Hypothalamus (tissue), 51 donors: ENCODE data around the gene DPYD.

Experiments used
- DNase-seq, 51 donors: peaks; one replicate each; lab custom pipeline; 2025; lab: John Stamatoyannopoulos, UW

DPYD gene

DNA sequence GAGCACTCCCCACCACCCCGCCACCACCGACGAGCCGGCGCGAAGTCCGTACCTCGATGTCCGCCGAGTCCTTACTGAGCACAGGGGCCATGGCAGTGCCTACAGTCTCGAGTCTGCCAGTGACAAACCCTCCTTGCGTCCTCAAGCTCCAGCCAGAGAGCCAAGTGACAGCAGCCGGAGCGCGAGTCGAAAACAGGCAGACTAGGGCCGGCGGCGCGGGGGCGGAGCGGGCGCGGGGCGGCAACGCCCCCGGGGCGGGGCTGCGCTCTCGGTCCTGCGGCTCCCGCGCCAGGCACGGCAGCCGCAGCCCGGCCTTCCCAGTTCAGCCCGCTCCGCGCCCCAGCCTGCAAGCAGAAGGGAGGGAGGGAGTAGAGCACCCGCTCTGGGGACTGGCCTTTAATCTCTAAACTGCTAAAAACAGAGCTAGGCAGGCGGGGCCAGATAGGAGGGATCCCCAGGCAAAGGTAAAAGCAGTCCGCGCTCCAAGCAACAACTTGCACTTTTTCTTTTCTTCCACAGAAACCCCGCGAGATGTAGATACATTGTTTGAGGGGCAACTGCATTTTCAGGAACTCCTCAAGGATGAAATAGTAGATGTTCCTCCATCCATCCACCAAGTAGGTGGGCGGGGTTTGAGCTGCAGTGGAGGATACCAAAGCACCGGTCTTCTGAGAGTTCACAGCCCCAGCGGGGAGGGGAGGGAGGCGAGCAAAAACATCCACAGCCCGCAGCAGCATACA lies at the start of gene DPYD:
Gene DPYD, minus strand, starts transcription at position 203 of the 740 bp plus-strand sequence. Its CDS starts 112 bp downstream, at position 91.
- DNase-seq, result peak; percentile 11 to 93 (median 80)

GRCh38 chr1:97960470-97960869 lies 39.6 kb upstream of the DPYD start:
- DNase-seq, result no peak

GRCh38 chr1:97947695-97948094 lies 26.9 kb upstream of the DPYD start:
- no peak for DNase-seq

DNA sequence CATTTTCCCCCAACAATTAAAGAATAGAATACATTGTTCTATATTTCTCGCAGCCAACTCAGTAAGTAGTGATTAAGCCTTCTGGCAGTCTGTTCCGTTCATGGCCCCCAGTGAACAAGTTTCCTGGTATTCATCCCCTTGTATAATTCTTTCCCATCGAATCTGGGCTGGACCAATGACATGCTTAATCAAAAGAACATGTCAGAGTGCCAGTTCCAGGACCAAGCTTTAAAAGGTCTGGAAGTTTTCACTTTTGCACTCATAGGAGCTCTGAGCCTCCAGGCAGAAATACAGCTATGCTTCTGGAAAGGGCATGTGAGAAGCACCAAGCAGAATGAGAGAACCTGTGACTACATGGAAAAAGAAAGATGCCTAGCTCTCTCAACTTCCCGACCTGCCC lies 22.5 kb upstream of the DPYD start:
- DNase-seq, result peak in 1 of 51 donors; percentile 2

DNA sequence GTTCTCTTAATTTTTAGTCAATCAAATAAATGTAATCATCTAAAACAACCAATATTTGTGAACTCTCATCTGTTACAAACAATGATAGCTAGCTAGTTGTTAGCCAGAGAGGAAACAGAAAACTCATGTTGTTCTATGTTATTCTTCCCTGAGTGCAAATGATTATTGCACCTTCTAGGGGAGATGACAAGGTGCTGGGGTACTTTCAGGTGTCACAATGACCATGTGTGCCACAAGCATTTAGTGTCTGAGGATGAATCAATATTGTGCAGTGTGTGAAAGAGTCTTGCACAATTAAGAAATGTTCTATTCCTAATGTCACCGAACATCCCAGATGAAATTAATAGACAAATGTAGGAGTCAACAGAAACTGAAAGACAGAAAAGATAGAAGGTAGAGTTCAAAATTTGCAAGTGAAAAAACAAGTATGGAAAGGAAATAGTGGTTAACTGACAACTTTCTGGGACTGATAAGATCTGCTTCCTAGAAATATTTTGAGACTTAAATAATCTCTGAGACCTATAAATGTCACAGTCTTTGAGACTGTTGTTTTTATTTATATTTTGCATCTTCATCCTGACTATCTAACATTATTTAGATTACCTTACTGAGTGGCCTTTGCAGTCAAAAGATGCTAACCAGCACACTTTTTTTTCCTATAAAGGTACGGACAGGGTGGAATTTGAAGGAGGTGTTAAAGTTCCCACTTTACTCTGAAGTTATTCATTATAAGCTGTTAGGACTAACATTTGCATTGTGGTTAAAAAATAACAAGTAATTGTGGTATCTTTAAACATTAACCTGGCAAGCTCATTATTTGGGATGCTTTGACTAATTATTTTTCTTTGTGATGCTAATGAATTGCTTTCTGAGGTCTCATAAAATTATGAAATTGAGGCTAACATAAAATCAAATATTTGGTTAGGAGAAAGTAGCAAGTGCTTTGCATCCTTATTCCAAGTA lies 21.6 kb upstream of the DPYD start:
- no peak for DNase-seq

- DNase-seq, result no peak
Measured at GRCh38 chr1:97938285-97938642, 17.4 kb upstream of the DPYD start.

DNA sequence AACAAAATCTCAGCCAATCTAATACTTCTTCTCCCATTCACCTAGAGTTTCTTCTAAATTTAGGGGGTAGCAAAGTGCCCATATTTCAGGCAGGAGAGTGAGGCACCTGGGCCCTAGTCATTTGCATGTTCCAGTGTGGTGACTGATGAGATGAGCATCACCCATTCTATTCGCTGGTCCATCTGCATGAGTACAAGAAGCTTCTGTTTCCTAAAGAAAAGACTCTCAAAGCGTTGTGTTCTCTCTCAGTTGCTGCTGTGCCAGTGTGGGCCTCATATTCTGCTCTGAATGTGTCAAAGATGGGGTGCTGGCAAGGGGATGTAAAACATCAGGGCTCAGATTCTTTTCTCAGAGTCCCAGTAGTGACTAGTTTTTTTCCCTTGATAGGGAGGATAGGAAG lies 16.1 kb upstream of the DPYD start:
- peak in 27 of 51 donors; percentile 5 to 78 (median 36) for DNase-seq

GRCh38 chr1:97934491-97934890 lies 13.7 kb upstream of the DPYD start:
- DNase-seq, result no peak

- no peak for DNase-seq
Measured at GRCh38 chr1:97929874-97930851, 9.3 kb upstream of the DPYD start.

GRCh38 chr1:97926017-97926708 lies 5.3 kb upstream of the DPYD start:
- no peak for DNase-seq

DNA sequence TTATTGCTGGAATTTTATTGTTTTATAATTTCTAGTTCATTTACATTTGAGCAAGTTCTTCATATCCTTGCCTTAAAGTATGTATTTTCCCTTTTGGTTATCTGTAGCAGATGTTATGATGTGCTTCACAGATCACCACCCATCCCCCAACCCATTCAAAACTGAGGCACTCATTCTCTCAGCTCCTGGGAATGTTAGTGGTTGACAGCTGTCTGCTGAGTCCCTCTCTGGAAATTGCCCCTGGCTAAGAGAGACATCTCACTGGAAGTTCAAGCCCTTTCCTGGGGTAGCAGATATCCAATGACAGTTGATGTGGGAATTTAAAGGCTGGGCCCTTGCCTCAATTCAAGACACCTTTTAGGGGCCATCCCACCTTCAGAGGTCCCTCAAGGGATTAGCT lies 4.3 kb upstream of the DPYD start:
- DNase-seq, result peak in 1 of 51 donors; percentile 38

GRCh38 chr1:97923811-97924210 lies 3.0 kb upstream of the DPYD start:
- DNase-seq, result no peak

GRCh38 chr1:97920276-97920831 lies 480 bp downstream of the DPYD start:
- peak in 4 of 51 donors; percentile 25 to 76 (median 54) for DNase-seq

DNA sequence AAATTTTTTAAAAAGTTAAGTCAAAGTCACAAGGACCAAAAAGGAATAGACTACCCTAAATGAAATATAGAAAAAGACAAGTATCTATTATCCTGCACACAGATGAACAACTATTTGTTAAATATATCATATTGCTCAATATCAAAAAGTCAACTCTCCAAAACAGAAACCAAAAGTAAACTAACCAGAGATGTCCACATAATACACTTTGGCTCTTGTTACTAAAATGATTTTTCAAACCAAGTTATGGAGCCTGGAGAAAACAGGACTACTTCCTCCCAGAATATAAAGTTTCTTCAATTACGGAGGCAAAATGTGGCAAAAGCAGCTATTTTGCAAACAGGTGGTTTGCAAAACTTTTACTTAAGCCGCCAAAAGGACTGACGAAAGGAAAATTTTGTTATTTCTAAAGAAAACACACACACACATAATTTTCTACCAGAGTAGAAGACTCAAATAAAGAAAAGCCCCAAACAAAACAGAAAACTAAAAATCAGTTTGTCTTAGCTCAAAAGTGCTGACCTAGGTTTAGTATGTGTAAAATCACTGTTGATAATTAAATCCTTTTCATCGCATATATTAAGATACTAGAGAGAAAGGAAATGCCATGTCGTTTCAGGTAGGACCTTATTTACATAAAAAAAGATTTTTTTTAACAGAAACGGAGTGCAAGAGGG lies 1.1 kb downstream of the DPYD start:
- no peak for DNase-seq

DNA sequence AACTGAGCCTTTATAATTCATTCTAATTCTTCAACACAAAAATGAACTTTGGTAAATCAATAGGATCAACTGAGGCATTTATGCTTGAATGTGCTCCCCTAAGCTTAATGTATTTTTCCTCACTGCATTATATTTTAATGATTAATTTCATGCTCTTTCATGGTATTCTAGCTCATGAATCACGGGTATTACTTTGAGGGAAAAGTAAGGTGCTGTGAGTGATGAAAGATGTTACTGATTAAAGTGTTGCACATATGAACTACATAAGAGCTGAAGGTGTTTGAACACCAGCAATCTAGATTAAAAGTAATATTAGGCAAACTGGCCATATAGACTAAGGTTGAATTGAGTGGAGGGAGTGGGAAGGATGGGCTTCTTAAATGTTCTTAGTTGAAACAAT lies 1.9 kb downstream of the DPYD start:
- no peak for DNase-seq

DNA sequence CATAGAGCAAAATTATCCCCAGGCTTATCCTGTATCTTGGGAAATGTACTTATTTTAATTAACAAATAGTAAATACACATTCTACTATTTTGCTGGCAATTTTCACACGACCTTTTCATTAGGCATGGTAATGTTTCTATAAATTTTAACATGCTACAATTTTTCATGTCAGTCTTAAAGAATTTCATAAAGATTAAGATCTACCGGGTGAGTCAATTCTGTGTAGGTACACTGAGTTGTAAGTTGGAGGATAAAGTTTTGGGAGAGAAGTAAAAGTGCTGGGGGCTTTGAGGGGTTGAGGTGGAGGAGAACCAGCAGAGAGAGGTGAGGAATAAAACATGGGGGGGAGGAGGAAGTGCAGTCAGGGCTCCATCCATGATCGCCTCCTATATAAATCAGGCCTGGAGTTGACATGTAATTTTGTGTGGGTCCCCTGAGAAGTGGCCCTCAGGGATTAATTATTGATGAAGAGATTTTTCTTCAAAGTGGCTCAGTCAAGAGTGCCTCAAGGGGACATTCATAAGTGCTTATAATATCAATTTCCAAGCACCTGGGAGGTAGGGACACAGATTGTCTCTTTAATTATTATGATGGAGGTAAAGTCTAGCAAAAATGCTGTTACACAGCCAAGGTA lies 7.2 kb downstream of the DPYD start:
- no peak for DNase-seq

GRCh38 chr1:97911266-97912215 lies 9.3 kb downstream of the DPYD start:
- DNase-seq, result no peak
